WTC11 (cell line): ENCODE data around the gene CTDNEP1. TPM values are rescaled to one million over a fixed set of nuclear protein-coding genes. Genes with fewer than 3 reads are reported as not detected.

Source experiments
- AFF4 ChIP-seq: sonication (generic); formaldehyde crosslinking; IDR thresholded peaks from 2 replicates; pipeline ENCODE4 v1.8.1; 2023; ENCODE audit warnings: mild to moderate bottlenecking, missing genetic modification reagents, borderline replicate concordance
- ATF2 ChIP-seq: sonication (generic); formaldehyde crosslinking; IDR thresholded peaks from 2 replicates; pipeline ENCODE4 v1.8.1; 2022; ENCODE audit warnings: low read depth, missing genetic modification reagents, borderline replicate concordance
- ATF6 ChIP-seq: sonication (generic); formaldehyde crosslinking; IDR thresholded peaks from 2 replicates; pipeline ENCODE4 v1.8.1; 2023; ENCODE audit warnings: mild to moderate bottlenecking, missing genetic modification reagents
- CDX4 ChIP-seq: fragments of 250-450 bp; sonication (Bioruptor Pico); IDR thresholded peaks from 2 replicates; pipeline ENCODE4 v1.9.0; 2021; ENCODE audit warnings: moderate library complexity, mild to moderate bottlenecking, inconsistent platforms, borderline replicate concordance
- CREM ChIP-seq: sonication (generic); formaldehyde crosslinking; IDR thresholded peaks from 2 replicates; pipeline ENCODE4 v1.8.1; 2022; ENCODE audit warnings: mild to moderate bottlenecking, missing genetic modification reagents, moderate library complexity
- E2F1 ChIP-seq: sonication (generic); formaldehyde crosslinking; IDR thresholded peaks from 2 replicates; pipeline ENCODE4 v1.8.0; 2022; ENCODE audit warnings: mild to moderate bottlenecking, missing genetic modification reagents
- ESRRA ChIP-seq: sonication (generic); formaldehyde crosslinking; IDR thresholded peaks from 2 replicates; pipeline ENCODE4 v1.8.1; 2022; ENCODE audit warnings: mild to moderate bottlenecking, missing genetic modification reagents, borderline replicate concordance
- FOXK1 ChIP-seq: sonication (generic); formaldehyde crosslinking; IDR thresholded peaks from 2 replicates; pipeline ENCODE4 v1.8.0; 2022; ENCODE audit warnings: mild to moderate bottlenecking, moderate library complexity, missing genetic modification reagents
- GABPB1 ChIP-seq: sonication (generic); formaldehyde crosslinking; IDR thresholded peaks from 2 replicates; pipeline ENCODE4 v1.8.1; 2023; ENCODE audit warnings: mild to moderate bottlenecking, missing genetic modification reagents
- GTF2I ChIP-seq: fragments of 250-450 bp; sonication (Bioruptor Pico); conservative IDR thresholded peaks from 2 replicates; pipeline ENCODE4 v1.4.0; 2021; ENCODE audit warnings: mild to moderate bottlenecking
- HMGXB4 ChIP-seq: sonication (generic); formaldehyde crosslinking; IDR thresholded peaks from 2 replicates; pipeline ENCODE4 v1.8.1; 2023; ENCODE audit warnings: mild to moderate bottlenecking, moderate library complexity, missing genetic modification reagents
- IRF2 ChIP-seq: sonication (generic); formaldehyde crosslinking; IDR thresholded peaks from 2 replicates; pipeline ENCODE4 v1.8.0; 2022; ENCODE audit warnings: low read depth, missing genetic modification reagents, borderline replicate concordance
- MLX ChIP-seq: sonication (generic); formaldehyde crosslinking; IDR thresholded peaks from 2 replicates; pipeline ENCODE4 v1.8.1; 2023; ENCODE audit warnings: mild to moderate bottlenecking, missing genetic modification reagents, moderate library complexity
- NFYB ChIP-seq: sonication (generic); formaldehyde crosslinking; conservative IDR thresholded peaks from 2 replicates; pipeline ENCODE4 v1.8.0; 2022; ENCODE audit warnings: low read depth, missing genetic modification reagents
- OVOL2 ChIP-seq: fragments of 250-450 bp; sonication (Bioruptor Pico); IDR thresholded peaks from 2 replicates; pipeline ENCODE4 v1.9.0; 2021; ENCODE audit warnings: mild to moderate bottlenecking, borderline replicate concordance
- STAT6 ChIP-seq: sonication (generic); formaldehyde crosslinking; conservative IDR thresholded peaks from 2 replicates; pipeline ENCODE4 v1.8.1; 2023; ENCODE audit warnings: mild to moderate bottlenecking, low read depth, missing genetic modification reagents, moderate library complexity
- TEAD1 ChIP-seq: sonication (generic); formaldehyde crosslinking; IDR thresholded peaks from 2 replicates; pipeline ENCODE4 v1.8.0; 2022; ENCODE audit warnings: mild to moderate bottlenecking, missing genetic modification reagents
- USF2 ChIP-seq: sonication (generic); formaldehyde crosslinking; IDR thresholded peaks from 2 replicates; pipeline ENCODE4 v1.8.1; 2023; ENCODE audit warnings: mild to moderate bottlenecking, missing genetic modification reagents, moderate library complexity
- ZNF423 ChIP-seq: fragments of 250-450 bp; sonication (Bioruptor Pico); IDR thresholded peaks from 2 replicates; pipeline ENCODE4 v2.1.2; 2022; ENCODE audit warnings: mild to moderate bottlenecking, moderate library complexity
- ZNF671 ChIP-seq: fragments of 250-450 bp; sonication (Bioruptor Pico); IDR thresholded peaks from 2 replicates; pipeline ENCODE4 v1.8.0; 2021; ENCODE audit warnings: mild to moderate bottlenecking
- total RNA-seq: library from RNA; stranded (reverse); gene quantifications from 3 replicates; pipeline ENCODE4 v1.2.3, GENCODE V29; 2021

CTDNEP1 gene
- total RNA-seq, 1 experiment from 2014 or later = 127 TPM

- no peak; the same call in 1 of the 2 replicates for TF ChIP-seq AFF4
- TF ChIP-seq GABPB1 (CRISPR knock-in tag) = peak; percentile 71
- no peak for TF ChIP-seq E2F1 (CRISPR knock-in tag)
- no peak for TF ChIP-seq ZNF423
- TF ChIP-seq ATF2 (CRISPR knock-in tag) = no peak
- TF ChIP-seq MLX (CRISPR knock-in tag) = no peak
- TF ChIP-seq USF2 (CRISPR knock-in tag) = peak; percentile 44; the same call in 1 of the 2 replicates
- TF ChIP-seq NFYB (CRISPR knock-in tag) = no peak
- TF ChIP-seq GTF2I (CRISPR knock-in tag) = no peak
- peak; percentile 42; the same call in 1 of the 2 replicates for TF ChIP-seq HMGXB4
- peak; percentile 23; the same call in 1 of the 2 replicates for TF ChIP-seq CREM (CRISPR knock-in tag)
- no peak for TF ChIP-seq STAT6 (CRISPR knock-in tag)
- TF ChIP-seq FOXK1 (CRISPR knock-in tag) = no peak
- 0 out of 2 replicates have a peak, but pooled peaks have one; percentile 43 for TF ChIP-seq TEAD1 (CRISPR knock-in tag)
- no peak for TF ChIP-seq OVOL2
- TF ChIP-seq ATF6 (CRISPR knock-in tag) = no peak
- TF ChIP-seq CDX4 (CRISPR knock-in tag) = no peak
- TF ChIP-seq ESRRA (CRISPR knock-in tag) = no peak
- no peak for TF ChIP-seq ZNF671 (CRISPR knock-in tag)
- TF ChIP-seq IRF2 (CRISPR knock-in tag) = no peak
Measured at GRCh38 chr17:7239091-7240027, 12.2 kb downstream of the CTDNEP1 start, which contains the start of gene PHF23 (continued).
